Measurements from ENCODE around the gene GGT7.

- TF ChIP-seq CTCF (IDR thresholded peaks at IDR 0.05) (no peak), POLR2A (IDR thresholded peaks at IDR 0.05) (no peak)
Measured at GRCh38 chr20:34864216-34864615, 8.4 kb downstream of the GGT7 start.
